Panc1 (cell line): ENCODE measurements around the gene MUS81. TPM values are rescaled to one million over a fixed set of nuclear protein-coding genes. Genes with fewer than 3 reads are reported as not detected.
A peak's percentile ranks its signal among the peaks of the same experiment; 100 is the strongest.

Source experiments
- ATAC-seq: fragments of 200-7000 bp; cut with Tn5 transposase; 2 replicates; pipeline ENCODE4 v1.9.1; 2020; ENCODE audit warnings: mild to moderate bottlenecking, moderate library complexity
- BruUV-seq: library from RNA; stranded (reverse); fragments of 400-500 nt; replicated peaks from 2 replicates; lab custom pipeline; 2021; lab: Mats Ljungman, UMichigan
- CTCF ChIA-PET: fragments of 300-600 bp; sonication (Branson Sonifier 250); formaldehyde crosslinking; loops from one replicate; lab custom pipeline; 2022; ENCODE audit warnings: antibody characterized with exemption; lab: Charles Lee
- POLR2A ChIA-PET: fragments of 300-600 bp; sonication (Branson Sonifier 250); formaldehyde crosslinking; loops from one replicate; lab custom pipeline; 2022; ENCODE audit warnings: antibody characterized with exemption; lab: Charles Lee
- DNase-seq: peaks from one replicate; pipeline ENCODE4 v3.0.0-alpha.2; 2010; ENCODE audit warnings: low read depth, low spot score
- H3K27ac ChIP-seq: 2 replicates; pipeline ENCODE4 v1.5.1; 2011; ENCODE audit warnings: mild to moderate bottlenecking, low read length, inconsistent platforms
- H3K27me3 ChIP-seq: fragments of 200-500 bp; sonication (Bioruptor generic); 2 replicates; pipeline ENCODE4 v1.6.0; 2014; ENCODE audit warnings: low read length, inconsistent platforms; ENCODE audit not compliant: control insufficient read depth, insufficient read depth
- H3K36me3 ChIP-seq: fragments of 200-500 bp; sonication (Bioruptor generic); 2 replicates; pipeline ENCODE4 v1.5.1; 2014; ENCODE audit warnings: inconsistent platforms, mild to moderate bottlenecking, low read length, moderate library complexity; ENCODE audit not compliant: control insufficient read depth, insufficient read depth
- H3K4me1 ChIP-seq: 2 replicates; pipeline ENCODE4 v1.5.1; 2011; ENCODE audit warnings: inconsistent platforms, mild to moderate bottlenecking, low read length, moderate library complexity; ENCODE audit not compliant: control insufficient read depth, insufficient read depth
- H3K4me3 ChIP-seq, 2 experiments: 2 replicates each; pipeline ENCODE4 v1.5.1; 2011 to 2012; ENCODE audit warnings: low read depth in 2 of 2, low read length in 2 of 2, mild to moderate bottlenecking in 2 of 2, inconsistent platforms in 1 of 2, moderate library complexity in 1 of 2
- H3K9me3 ChIP-seq: fragments of 200-500 bp; sonication (Bioruptor generic); 2 replicates; pipeline ENCODE4 v1.5.1; 2014; ENCODE audit warnings: low read depth, mild to moderate bottlenecking, inconsistent platforms, low read length, moderate library complexity; ENCODE audit not compliant: control insufficient read depth, insufficient read depth
- CTCF ChIP-seq: fragments of 450-650 bp; IDR thresholded peaks from 2 replicates; pipeline ENCODE4 v1.5.1; 2017; ENCODE audit warnings: mild to moderate bottlenecking
- POLR2AphosphoS5 ChIP-seq: IDR thresholded peaks from 2 replicates; pipeline ENCODE4 v1.6.1; 2012; ENCODE audit warnings: mild to moderate bottlenecking, low read depth, low read length, moderate library complexity
- REST ChIP-seq, 2 experiments: IDR thresholded peaks; 2 replicates each; pipeline ENCODE4 v1.6.1; 2011 to 2012; ENCODE audit warnings: low read depth in 2 of 2, control low read depth in 1 of 2, low read length in 1 of 2, mild to moderate bottlenecking in 1 of 2, moderate library complexity in 1 of 2; ENCODE audit not compliant: insufficient read depth in 1 of 2
- SIN3A ChIP-seq: IDR thresholded peaks from 2 replicates; pipeline ENCODE4 v1.6.1; 2012; ENCODE audit warnings: low read depth, mild to moderate bottlenecking, low read length, moderate library complexity, borderline replicate concordance; ENCODE audit not compliant: insufficient read depth
- TCF7L2 ChIP-seq: IDR thresholded peaks from 2 replicates; pipeline ENCODE4 v1.6.1; 2011; ENCODE audit warnings: mild to moderate bottlenecking, low read depth, low read length, inconsistent platforms
- in situ Hi-C: cut with HindIII; loops from 2 replicates; pipeline ENCODE4 v1.10.0; 2016; ENCODE audit warnings: low sequenced_read_pairs, low pct_unique_long_range_greater_than_20kb
- intact Hi-C: fragments of 100-400 bp; cut with micrococcal nuclease; formaldehyde crosslinking; loops from one replicate; pipeline ENCODE4 v1.10.0; 2022; ENCODE audit not compliant: unreplicated experiment
- total RNA-seq: library from RNA; stranded (reverse); gene quantifications from one replicate; pipeline ENCODE4 v1.2.1, GENCODE V29; 2021; ENCODE audit not compliant: unreplicated experiment

The MUS81 gene
- total RNA-seq, 1 experiment from 2014 or later = 140 TPM

- peak overlapping the region; percentile 87 for H3K27ac ChIP-seq
- no TSS peak for BruUV-seq
- POLR2A ChIA-PET = interaction anchor here (0.5 to 3.2 kb wide), 7 partner anchors 9 to 125 kb away, joined by 3 to 20 read pairs (median 7); partner anchors contain the start of gene CCDC85B
- ATAC-seq (peak; percentile 19), DNase-seq (no peak)
- peak overlapping the region; percentile 82 to 89 for H3K4me3 ChIP-seq
- CTCF ChIA-PET = interaction anchor here (0.7 kb wide), 1 partner anchor 15 kb away, joined by 10 read pairs; no protein-coding TSS in a partner anchor
- H3K36me3 ChIP-seq = no peaks in the 10 kb centered on the region; the same call in 1 of the 2 replicates
- no peaks in the 10 kb centered on the region for H3K9me3 ChIP-seq
- TF ChIP-seq POLR2AphosphoS5 (peak; percentile 65), REST (IDR thresholded peaks at IDR 0.05; ENCODE audit: insufficient read depth in 1 of 2, low read depth in 2 of 2, low read length in 1 of 2) (no peak)
- in situ Hi-C loops = no loop called here
- intact Hi-C loops = no loop called here
- peaks cover 65% of the 10 kb centered on the region for H3K4me1 ChIP-seq
- H3K27me3 ChIP-seq = no peaks in the 10 kb centered on the region
Observed at GRCh38 chr11:65899356-65900124, 39.3 kb downstream of the MUS81 start.

GRCh38 chr11:65900125-65900898, 40.1 kb downstream of the MUS81 start, which contains the start of gene FOSL1:
Gene FOSL1, minus strand, starts transcription at chr11:65900388. Its CDS starts 49 bp downstream, at chr11:65900339.
- CTCF ChIA-PET = interaction anchor here (0.5 to 1.2 kb wide), 3 partner anchors 12 to 166 kb away, joined by 4 to 11 read pairs (median 8); partner anchors contain the start of gene FIBP
- POLR2A ChIA-PET = interaction anchor here (0.6 to 3.4 kb wide), 11 partner anchors 10 to 1899 kb away, joined by 3 to 35 read pairs (median 3); partner anchors contain the start of genes CCDC85B and FIBP
- DNase-seq = no peak
- peak within 1 kb of the TSS; percentile 99 for H3K27ac ChIP-seq
- peaks cover 58% of the 10 kb centered on the region for H3K4me1 ChIP-seq
- intact Hi-C loops (no loop called here), in situ Hi-C loops (no loop called here)
- TF ChIP-seq SIN3A (peak; percentile 98; the same call in 1 of the 2 replicates), POLR2AphosphoS5 (peak; percentile 99), TCF7L2 (peak; percentile 77), CTCF (no peak), REST (IDR thresholded peaks at IDR 0.05; ENCODE audit: insufficient read depth in 1 of 2, low read depth in 2 of 2, low read length in 1 of 2) (0 out of 4 replicates have a peak, but pooled peaks of 1 of the 2 experiments have one; percentile 8)
- no peaks in the 10 kb centered on the region; the same call in 1 of the 2 replicates for H3K36me3 ChIP-seq
- H3K9me3 ChIP-seq = no peaks in the 10 kb centered on the region
- BruUV-seq = no TSS peak
- peak within 1 kb of the TSS; percentile 82 to 89 for H3K4me3 ChIP-seq
- peak; percentile 69 for ATAC-seq
- H3K27me3 ChIP-seq = no peaks in the 10 kb centered on the region
